ENCODE data around the gene INAFM2.

Gene INAFM2

GRCh38 chr15:40306371-40306770 lies 17.1 kb upstream of the INAFM2 start:
- H3K4me3 ChIP-seq (ENCODE audit: low read depth, low read length), result peak overlapping the region; percentile 84
- TF ChIP-seq, protein P1, sequence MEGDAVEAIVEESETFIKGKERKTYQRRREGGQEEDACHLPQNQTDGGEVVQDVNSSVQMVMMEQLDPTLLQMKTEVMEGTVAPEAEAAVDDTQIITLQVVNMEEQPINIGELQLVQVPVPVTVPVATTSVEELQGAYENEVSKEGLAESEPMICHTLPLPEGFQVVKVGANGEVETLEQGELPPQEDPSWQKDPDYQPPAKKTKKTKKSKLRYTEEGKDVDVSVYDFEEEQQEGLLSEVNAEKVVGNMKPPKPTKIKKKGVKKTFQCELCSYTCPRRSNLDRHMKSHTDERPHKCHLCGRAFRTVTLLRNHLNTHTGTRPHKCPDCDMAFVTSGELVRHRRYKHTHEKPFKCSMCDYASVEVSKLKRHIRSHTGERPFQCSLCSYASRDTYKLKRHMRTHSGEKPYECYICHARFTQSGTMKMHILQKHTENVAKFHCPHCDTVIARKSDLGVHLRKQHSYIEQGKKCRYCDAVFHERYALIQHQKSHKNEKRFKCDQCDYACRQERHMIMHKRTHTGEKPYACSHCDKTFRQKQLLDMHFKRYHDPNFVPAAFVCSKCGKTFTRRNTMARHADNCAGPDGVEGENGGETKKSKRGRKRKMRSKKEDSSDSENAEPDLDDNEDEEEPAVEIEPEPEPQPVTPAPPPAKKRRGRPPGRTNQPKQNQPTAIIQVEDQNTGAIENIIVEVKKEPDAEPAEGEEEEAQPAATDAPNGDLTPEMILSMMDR (IDR thresholded peaks at IDR 0.05; ENCODE audit: insufficient read depth, low read depth, low read length, missing control alignments), result no peak
- DNase-seq (ENCODE audit: low read depth), result no peak

DNA sequence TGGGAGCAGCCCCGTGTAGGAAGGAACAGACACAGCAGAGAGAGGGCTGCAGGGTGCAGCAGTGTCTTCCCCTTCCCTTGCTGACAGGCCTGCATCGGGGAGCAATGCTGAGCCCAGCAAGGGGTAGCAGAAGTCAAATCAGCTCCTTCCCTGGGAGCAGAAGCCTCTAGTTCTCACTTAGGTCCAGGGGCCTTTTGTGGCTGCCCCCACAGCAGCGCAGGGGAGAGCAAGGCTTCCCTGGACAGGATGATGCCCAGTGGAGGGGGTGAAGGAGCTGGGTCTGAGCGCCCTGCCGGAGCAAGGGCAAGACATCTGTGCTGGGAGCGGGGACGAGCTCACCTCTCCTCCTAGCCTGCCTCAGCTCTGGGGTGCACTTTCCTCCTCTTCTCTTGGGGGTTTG lies 16.6 kb upstream of the INAFM2 start:
- TF ChIP-seq, protein P1 (IDR thresholded peaks at IDR 0.05; ENCODE audit: insufficient read depth, low read depth, low read length, missing control alignments), result no peak
- peak overlapping the region; percentile 84 for H3K4me3 ChIP-seq (ENCODE audit: low read depth, low read length)
- DNase-seq (ENCODE audit: low read depth), result no peak

DNA sequence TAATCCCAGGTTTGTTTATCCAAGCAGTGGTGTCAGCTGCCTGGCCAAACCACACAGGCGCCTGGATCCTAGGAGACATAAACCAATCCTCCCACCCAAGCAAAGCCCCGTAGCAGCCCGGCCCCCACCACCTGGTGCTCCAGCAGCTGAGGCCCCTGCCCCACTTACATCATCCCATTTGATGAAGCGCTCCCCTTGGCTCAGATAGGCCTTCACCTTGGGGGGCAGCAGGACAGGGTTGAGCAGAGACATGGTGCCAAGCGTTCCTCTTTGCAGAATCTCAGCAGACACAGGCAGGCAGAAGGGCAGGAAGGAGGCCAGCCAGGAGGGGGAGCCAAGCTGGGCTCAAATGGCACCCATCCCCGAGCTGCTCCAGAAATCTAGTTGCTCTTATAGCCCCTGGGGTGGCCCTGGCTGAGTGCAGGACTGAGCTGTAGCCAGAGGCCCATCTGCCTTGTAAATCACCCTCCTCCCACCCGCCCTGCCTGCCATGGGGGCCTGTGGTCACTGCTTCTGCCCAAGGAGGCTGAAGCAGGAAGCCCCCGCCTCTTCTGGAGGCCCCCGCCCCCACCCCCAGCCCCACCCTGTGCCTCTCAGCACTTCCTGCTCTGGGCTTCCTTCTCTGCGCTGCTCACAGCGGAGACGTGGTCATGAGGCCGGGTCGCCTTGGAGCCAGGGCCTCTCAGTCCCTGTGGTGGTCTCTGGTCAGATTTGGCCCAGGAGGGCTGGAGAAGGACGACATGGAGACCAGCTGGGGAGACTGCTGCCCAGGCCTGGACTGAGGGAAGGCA lies 15.9 kb upstream of the INAFM2 start, which contains the start of gene PLCB2:
Gene PLCB2 (minus strand): TSS at position 515 of the 791 bp plus-strand sequence. CDS start 263 bp downstream, at position 252.
- TF ChIP-seq, protein P1 (IDR thresholded peaks at IDR 0.05; ENCODE audit: insufficient read depth, low read depth, low read length, missing control alignments), result peak; percentile 56
- peak; percentile 76 for DNase-seq (ENCODE audit: low read depth)
- H3K4me3 ChIP-seq (ENCODE audit: low read depth, low read length), result peak within 1 kb of the TSS; percentile 84

- peak overlapping the region; percentile 84; the same call in 1 of the 2 replicates for H3K4me3 ChIP-seq (ENCODE audit: low read depth, low read length)
- TF ChIP-seq, protein P1 (IDR thresholded peaks at IDR 0.05; ENCODE audit: insufficient read depth, low read depth, low read length, missing control alignments), result no peak
- no peak for DNase-seq (ENCODE audit: low read depth)
These were observed 14.1 kb upstream of the INAFM2 start for GRCh38 chr15:40309344-40309862.

DNA sequence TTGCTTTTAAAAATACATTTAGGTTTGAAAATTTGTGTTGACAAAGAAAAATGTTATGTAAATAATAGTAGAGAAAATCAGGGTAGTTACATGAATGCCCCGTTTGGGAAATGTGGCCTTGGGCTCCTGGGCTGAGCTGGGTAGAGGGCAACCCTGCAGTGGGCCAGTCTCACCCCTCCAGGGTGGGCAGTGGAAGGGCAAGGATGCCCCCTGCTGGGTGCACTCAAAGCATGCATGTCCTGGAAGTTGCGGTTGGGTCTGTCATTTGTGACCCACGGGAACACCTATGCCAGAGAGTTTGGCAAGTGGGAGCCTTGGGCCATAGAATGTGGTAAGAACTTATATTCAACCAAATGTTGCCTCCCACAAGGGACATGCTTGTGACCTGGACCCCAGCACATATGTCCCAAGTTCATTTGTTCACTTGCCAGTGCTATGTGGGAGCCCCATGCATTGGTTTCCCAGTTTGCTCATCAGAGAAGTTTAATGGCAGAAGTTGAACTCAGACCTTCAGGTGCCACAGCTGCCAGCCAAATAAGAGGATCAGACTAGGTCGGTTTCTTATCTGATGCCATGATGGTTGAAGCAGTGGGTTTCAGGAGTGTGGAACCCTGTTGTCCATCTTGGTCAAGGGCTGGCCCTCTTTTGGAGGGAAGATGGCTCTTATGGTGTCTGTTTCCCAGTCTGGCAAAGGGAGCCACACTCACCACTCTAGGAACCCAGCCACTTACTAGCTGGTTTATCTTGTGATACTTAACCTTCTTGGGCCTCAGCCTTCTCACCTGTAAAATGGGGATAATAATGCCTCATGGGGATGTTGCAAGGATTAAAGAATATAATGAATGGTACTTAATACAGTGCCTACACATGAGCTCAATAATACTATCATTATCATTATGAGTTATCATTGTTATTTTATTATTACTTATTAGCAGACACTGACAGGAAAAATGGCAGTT lies 13.2 kb upstream of the INAFM2 start:
- TF ChIP-seq, protein P1 (IDR thresholded peaks at IDR 0.05; ENCODE audit: insufficient read depth, low read depth, low read length, missing control alignments), result peak; percentile 74
- no peak overlapping the region for H3K4me3 ChIP-seq (ENCODE audit: low read depth, low read length)
- DNase-seq (ENCODE audit: low read depth), result peak; percentile 66

- no peak for DNase-seq (ENCODE audit: low read depth)
- TF ChIP-seq, protein P1 (IDR thresholded peaks at IDR 0.05; ENCODE audit: insufficient read depth, low read depth, low read length, missing control alignments), result no peak
- no peak overlapping the region for H3K4me3 ChIP-seq (ENCODE audit: low read depth, low read length)
These were observed 12.5 kb upstream of the INAFM2 start for GRCh38 chr15:40310993-40311392.

Data from GM12865 (cell line).